HCT116 (cell line): ENCODE measurements around the gene PREX1. TPM values are rescaled to one million over a fixed set of nuclear protein-coding genes. Genes with fewer than 3 reads are reported as not detected.

Experiments used
- ATAC-seq: fragments of 200-7000 bp; cut with Tn5 transposase; 2 replicates; pipeline ENCODE4 v1.9.1; 2020; ENCODE audit warnings: mild to moderate bottlenecking, moderate library complexity
- BruUV-seq: library from RNA; stranded (reverse); fragments of 400-500 nt; replicated peaks from 2 replicates; lab custom pipeline; 2021; lab: Mats Ljungman, UMichigan
- CTCF ChIA-PET: fragments of 300-600 bp; sonication (Branson Sonifier 250); formaldehyde crosslinking; loops from one replicate; lab custom pipeline; 2021; ENCODE audit warnings: antibody characterized with exemption; lab: Charles Lee
- POLR2A ChIA-PET: fragments of 300-600, 350-600 bp; sonication (Branson Sonifier 250); formaldehyde crosslinking; loops from one replicate; lab custom pipeline; 2021; ENCODE audit warnings: antibody characterized with exemption; lab: Charles Lee
- RAD21 ChIA-PET, 2 experiments: fragments of 300-600 bp; sonication (Branson Sonifier 250); formaldehyde crosslinking; loops; one replicate each; lab custom pipeline; 2023; ENCODE audit warnings: low total read pairs in 2 of 2; ENCODE audit not compliant: uncharacterized antibody in 2 of 2, unreplicated experiment in 2 of 2, low non-redundant PET in 1 of 2; lab: Charles Lee
- DNase-seq: peaks from one replicate; pipeline ENCODE4 v3.0.0-alpha.2; 2010; ENCODE audit warnings: low read depth, low spot score
- H2AFZ ChIP-seq: fragments of 200-600 bp; shearing (Covaris generic), sonication (generic); 2 replicates; pipeline ENCODE4 v1.6.1; 2017; ENCODE audit warnings: low read depth, mixed run types, mixed read lengths, antibody characterized with exemption, low read length; ENCODE audit not compliant: poor library complexity, severe bottlenecking
- H3K27ac ChIP-seq: 2 replicates; pipeline ENCODE4 v1.5.1; 2012; ENCODE audit warnings: low read depth, low read length
- H3K27me3 ChIP-seq: fragments of 200-600 bp; sonication (generic); 2 replicates; pipeline ENCODE4 v1.6.1; 2016; ENCODE audit warnings: mixed run types, low read length, mixed read lengths; ENCODE audit not compliant: insufficient read depth
- H3K36me3 ChIP-seq, 2 experiments: fragments of 200-500 bp in 1 of 2; fragments of 200-600 bp in 1 of 2; sonication (Bioruptor generic) in 1 of 2; sonication (generic) in 1 of 2; 2 replicates each; pipeline versions ENCODE4 v1.5.1 to v1.6.1; 2014 to 2016; ENCODE audit warnings: low read length in 2 of 2, inconsistent platforms in 1 of 2, mixed read lengths in 1 of 2, mixed run types in 1 of 2; ENCODE audit not compliant: insufficient read depth in 2 of 2, control insufficient read depth in 1 of 2
- H3K4me1 ChIP-seq, 2 experiments: fragments of 200-600 bp in 1 of 2; sonication (generic) in 1 of 2; 2 replicates each; pipeline versions ENCODE4 v1.5.1 to v1.6.1; 2012 to 2017; ENCODE audit warnings: low read length in 2 of 2, inconsistent platforms in 1 of 2, mild to moderate bottlenecking in 1 of 2, mixed read lengths in 1 of 2, mixed run types in 1 of 2, moderate library complexity in 1 of 2; ENCODE audit not compliant: insufficient read depth in 2 of 2, control insufficient read depth in 1 of 2
- H3K4me2 ChIP-seq: fragments of 200-600 bp; sonication (generic); 2 replicates; pipeline ENCODE4 v1.6.1; 2017; ENCODE audit warnings: mixed run types, low read length, mixed read lengths
- H3K4me3 ChIP-seq, 2 experiments: fragments of 200-600 bp in 1 of 2; sonication (generic) in 1 of 2; replicated peaks in 1 of 2; 2 replicates each; pipeline ENCODE4 v1.5.1; 2011 to 2016; ENCODE audit warnings: low read length in 2 of 2, control low read depth in 1 of 2, low read depth in 1 of 2, mild to moderate bottlenecking in 1 of 2, mixed read lengths in 1 of 2, mixed run types in 1 of 2
- H3K79me2 ChIP-seq: fragments of 200-600 bp; sonication (generic); 2 replicates; pipeline ENCODE4 v1.6.1; 2017; ENCODE audit warnings: mild to moderate bottlenecking, mixed run types, low read length, moderate library complexity, mixed read lengths; ENCODE audit not compliant: insufficient read depth
- H3K9ac ChIP-seq: fragments of 200-600 bp; sonication (generic); 2 replicates; pipeline ENCODE4 v1.6.1; 2016; ENCODE audit warnings: low read length, mixed read lengths
- H3K9me2 ChIP-seq: fragments of 200-600 bp; sonication (generic), shearing (Covaris generic); 2 replicates; pipeline ENCODE4 v1.6.1; 2017; ENCODE audit warnings: mixed run types, mild to moderate bottlenecking, moderate library complexity; ENCODE audit not compliant: insufficient read depth
- H3K9me3 ChIP-seq, 2 experiments: fragments of 200-500 bp in 1 of 2; fragments of 200-600 bp in 1 of 2; sonication (Bioruptor generic) in 1 of 2; sonication (generic) in 1 of 2; 2 replicates each; pipeline ENCODE4 v1.6.1; 2014 to 2017; ENCODE audit warnings: low read length in 2 of 2, mixed read lengths in 2 of 2, inconsistent platforms in 1 of 2, low read depth in 1 of 2, mild to moderate bottlenecking in 1 of 2, mixed run types in 1 of 2, moderate library complexity in 1 of 2; ENCODE audit not compliant: control insufficient read depth in 1 of 2, insufficient read depth in 1 of 2
- H4K20me1 ChIP-seq: fragments of 200-600 bp; sonication (generic), shearing (Covaris generic); 2 replicates; pipeline ENCODE4 v1.6.1; 2017; ENCODE audit warnings: mixed run types, mild to moderate bottlenecking, moderate library complexity; ENCODE audit not compliant: insufficient read depth
- ATF3 ChIP-seq: IDR thresholded peaks from 2 replicates; pipeline ENCODE4 v1.6.1; 2012
- CEBPB ChIP-seq: IDR thresholded peaks from 2 replicates; pipeline ENCODE4 v1.6.1; 2012; ENCODE audit warnings: low read depth
- EZH2 ChIP-seq: fragments of 200-600 bp; sonication (generic); IDR thresholded peaks from 2 replicates; pipeline ENCODE4 v1.6.1; 2017; ENCODE audit warnings: antibody characterized with exemption, mixed run types
- JUND ChIP-seq: IDR thresholded peaks from 2 replicates; pipeline ENCODE4 v1.6.1; 2012
- POLR2AphosphoS5 ChIP-seq: IDR thresholded peaks from 2 replicates; pipeline ENCODE4 v1.6.1; 2011; ENCODE audit warnings: mild to moderate bottlenecking, low read depth, low read length, moderate library complexity
- REST ChIP-seq: IDR thresholded peaks from 2 replicates; pipeline ENCODE4 v1.6.1; 2012; ENCODE audit warnings: low read depth
- SP1 ChIP-seq: IDR thresholded peaks from 2 replicates; pipeline ENCODE4 v1.6.1; 2012; ENCODE audit warnings: low read depth
- SRF ChIP-seq: IDR thresholded peaks from 2 replicates; pipeline ENCODE4 v1.6.1; 2012; ENCODE audit warnings: low read depth
- TCF7L2 ChIP-seq: IDR thresholded peaks from 2 replicates; pipeline ENCODE4 v1.7.0; 2011; ENCODE audit warnings: borderline replicate concordance, inconsistent platforms; ENCODE audit not compliant: insufficient read depth, insufficient read length; ENCODE audit errors: extremely low read depth
- YY1 ChIP-seq: IDR thresholded peaks from 2 replicates; pipeline ENCODE4 v1.6.1; 2011; ENCODE audit warnings: low read length, low read depth, moderate library complexity, mild to moderate bottlenecking; ENCODE audit not compliant: insufficient replicate concordance; ENCODE audit errors: extremely low read depth
- ZBTB33 ChIP-seq: IDR thresholded peaks from 2 replicates; pipeline ENCODE4 v1.6.1; 2011; ENCODE audit warnings: mild to moderate bottlenecking, low read length, moderate library complexity; ENCODE audit not compliant: insufficient replicate concordance; ENCODE audit errors: extremely low read depth
- ZNF274 ChIP-seq: fragments of 200-500 bp; sonication (Bioruptor generic); IDR thresholded peaks from 2 replicates; pipeline ENCODE4 v1.6.1; 2014; ENCODE audit warnings: mild to moderate bottlenecking, low read depth, low read length, inconsistent platforms
- intact Hi-C: fragments of 100-400 bp; cut with micrococcal nuclease; formaldehyde crosslinking; loops from 2 replicates; pipeline ENCODE4 v1.10.0; 2022
- total RNA-seq: library from RNA; stranded (reverse); gene quantifications from one replicate; pipeline ENCODE4 v1.2.1, GENCODE V29; 2021; ENCODE audit not compliant: unreplicated experiment

PREX1 gene
- total RNA-seq, 1 experiment from 2014 or later = 6.1 TPM

GRCh38 chr20:48623176-48623905 is 204.5 kb downstream of the PREX1 start:
- TF ChIP-seq YY1 (no peak), JUND (no peak), ATF3 (no peak), EZH2 (no peak), TCF7L2 (no peak), POLR2AphosphoS5 (no peak), CEBPB (no peak), SP1 (no peak), ZNF274 (no peak), SRF (no peak), REST (no peak), ZBTB33 (no peak)
- H3K4me2 ChIP-seq = no peak overlapping the region
- no peaks in the 10 kb centered on the region for H3K36me3 ChIP-seq
- H3K4me3 ChIP-seq = no peak overlapping the region
- no TSS peak for BruUV-seq
- no peaks in the 10 kb centered on the region for H3K27me3 ChIP-seq
- H3K9me3 ChIP-seq = no peaks in the 10 kb centered on the region
- ChIA-PET RAD21 (no interaction called here), POLR2A (no interaction called here), CTCF (no interaction called here)
- DNase-seq (no peak), ATAC-seq (no peak)
- no peak overlapping the region for H3K27ac ChIP-seq
- no peaks in the 10 kb centered on the region for H4K20me1 ChIP-seq
- no peaks in the 10 kb centered on the region for H3K79me2 ChIP-seq
- H3K4me1 ChIP-seq = peaks cover 5 to 19% of the 10 kb centered on the region in 2 experiments; a peak in 3 of 4 replicates
- intact Hi-C loops = loop anchor here (5.0 kb wide), 2 partner anchors 1426 to 1876 kb away; no protein-coding TSS in a partner anchor
- H3K9me2 ChIP-seq = no peaks in the 10 kb centered on the region
- no peak overlapping the region for H3K9ac ChIP-seq
- H2AFZ ChIP-seq = no peak overlapping the region
